Right lobe of liver (tissue), 4 donors: ENCODE data around the gene PHF14.

Experiments used
- POLR2A ChIP-seq: fragments of 450-650 bp; IDR thresholded peaks from one replicate; pipeline ENCODE4 v1.6.1; 2017; ENCODE audit warnings: antibody characterized with exemption, mild to moderate bottlenecking
- TF ChIP-seq, protein P1 (sequence below), 4 donors: fragments of 200-600 bp in 3 of 4; fragments of 450-650 bp in 1 of 4; IDR thresholded peaks; one replicate each; pipeline versions ENCODE4 v1.5.1 to v1.8.0; 2016 to 2022; ENCODE audit warnings: antibody characterized with exemption in 4 of 4, mild to moderate bottlenecking in 2 of 4
- donor health status: DM: no; HTN: no; CAD: no.
- donor health status: DM: no; HTN: no; CAD: no.
- donor health status: DM: no; HTN: yes; CAD: no.

DNA sequence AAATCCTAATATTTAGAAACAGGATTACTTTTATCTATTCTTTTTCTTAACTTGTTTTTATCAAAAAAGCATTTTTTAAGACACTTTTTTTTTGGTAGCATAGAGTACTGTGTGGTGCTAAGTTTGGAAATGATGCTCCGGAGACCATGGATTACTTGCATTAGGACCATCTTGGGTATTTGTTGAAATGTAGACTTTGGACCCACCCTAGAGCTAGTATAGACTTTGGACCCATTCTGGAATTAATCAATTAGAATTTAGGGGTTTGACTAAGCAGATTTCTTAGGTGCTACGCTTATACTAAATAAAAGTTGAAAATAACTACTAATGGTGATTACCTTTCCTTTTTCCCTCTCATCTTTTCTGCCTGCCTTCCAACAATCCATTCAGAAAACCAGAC, 80.4 kb downstream of the PHF14 start:
- TF ChIP-seq, protein P1, sequence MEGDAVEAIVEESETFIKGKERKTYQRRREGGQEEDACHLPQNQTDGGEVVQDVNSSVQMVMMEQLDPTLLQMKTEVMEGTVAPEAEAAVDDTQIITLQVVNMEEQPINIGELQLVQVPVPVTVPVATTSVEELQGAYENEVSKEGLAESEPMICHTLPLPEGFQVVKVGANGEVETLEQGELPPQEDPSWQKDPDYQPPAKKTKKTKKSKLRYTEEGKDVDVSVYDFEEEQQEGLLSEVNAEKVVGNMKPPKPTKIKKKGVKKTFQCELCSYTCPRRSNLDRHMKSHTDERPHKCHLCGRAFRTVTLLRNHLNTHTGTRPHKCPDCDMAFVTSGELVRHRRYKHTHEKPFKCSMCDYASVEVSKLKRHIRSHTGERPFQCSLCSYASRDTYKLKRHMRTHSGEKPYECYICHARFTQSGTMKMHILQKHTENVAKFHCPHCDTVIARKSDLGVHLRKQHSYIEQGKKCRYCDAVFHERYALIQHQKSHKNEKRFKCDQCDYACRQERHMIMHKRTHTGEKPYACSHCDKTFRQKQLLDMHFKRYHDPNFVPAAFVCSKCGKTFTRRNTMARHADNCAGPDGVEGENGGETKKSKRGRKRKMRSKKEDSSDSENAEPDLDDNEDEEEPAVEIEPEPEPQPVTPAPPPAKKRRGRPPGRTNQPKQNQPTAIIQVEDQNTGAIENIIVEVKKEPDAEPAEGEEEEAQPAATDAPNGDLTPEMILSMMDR (IDR thresholded peaks at IDR 0.05) = no peak
- TF ChIP-seq POLR2A = no peak
